DMS114 treated with DMSO at 0.1 percent for 48 hours (cell line): Measurements from ENCODE around the gene PRR23C.
"Not testable (repeated sequence)": the region's sequence is repeated elsewhere in the genome, so short reads cannot be mapped to it uniquely, and the experiment has no call there.

Source experiments
- DNase-seq: peaks from one replicate; lab custom pipeline; 2025; ENCODE audit not compliant: unreplicated experiment; lab: John Stamatoyannopoulos, UW

The PRR23C gene

GRCh38 chr3:139044366-139045210 is at the start of gene PRR23C:
Gene PRR23C, minus strand, starts transcription at chr3:139044892. Its CDS starts 272 bp downstream, at chr3:139044620.
- no peak for DNase-seq

GRCh38 chr3:139093840-139094239 is 49.1 kb upstream of the PRR23C start:
- DNase-seq, result no peak

- DNase-seq, result no peak
Measured at GRCh38 chr3:139088462-139089324, 44.0 kb upstream of the PRR23C start.

- no peak for DNase-seq
Measured at GRCh38 chr3:139087621-139088020, 42.9 kb upstream of the PRR23C start.

GRCh38 chr3:139084176-139084575 is 39.5 kb upstream of the PRR23C start:
- no peak for DNase-seq

GRCh38 chr3:139074565-139075115 is 29.9 kb upstream of the PRR23C start:
- no peak for DNase-seq

GRCh38 chr3:139062918-139063317 is 18.2 kb upstream of the PRR23C start:
- no peak for DNase-seq

GRCh38 chr3:139052802-139053600 is 8.3 kb upstream of the PRR23C start:
- DNase-seq, result no peak

GRCh38 chr3:139043554-139044365 is 932 bp downstream of the PRR23C start:
- DNase-seq, result no peak

- DNase-seq, result no peak
Measured at GRCh38 chr3:139037478-139037877, 7.2 kb downstream of the PRR23C start.

- DNase-seq, result no peak
Measured at GRCh38 chr3:139032326-139033002, 12.2 kb downstream of the PRR23C start.

GRCh38 chr3:139030576-139030975 is 14.1 kb downstream of the PRR23C start:
- not testable (repeated sequence) for DNase-seq

GRCh38 chr3:139024968-139025367 is 19.7 kb downstream of the PRR23C start:
- no peak for DNase-seq

- DNase-seq, result no peak
Measured at GRCh38 chr3:139020868-139021234, 23.8 kb downstream of the PRR23C start, which contains the start of gene PRR23B. Gene PRR23B, minus strand, starts transcription at chr3:139020926. Its CDS starts 265 bp downstream, at chr3:139020661.

GRCh38 chr3:139020036-139020867 is 24.4 kb downstream of the PRR23C start:
- DNase-seq, result no peak

GRCh38 chr3:139016430-139017048 is 28.2 kb downstream of the PRR23C start:
- DNase-seq, result no peak

GRCh38 chr3:139006051-139006716 is 38.5 kb downstream of the PRR23C start, which contains the start of gene PRR23A:
Gene PRR23A, minus strand, starts transcription at chr3:139006268. Its CDS starts 0 bp downstream, at chr3:139006268.
- DNase-seq, result no peak
